GF-D8 (cell line): Measurements from ENCODE around the gene ENTPD6.
A peak's percentile ranks its signal among the peaks of the same experiment; 100 is the strongest.

Experiments
- DNase-seq: peaks from one replicate; lab custom pipeline; 2025; lab: John Stamatoyannopoulos, UW

ENTPD6 gene

GRCh38 chr20:25242231-25242630 lies 46.7 kb downstream of the ENTPD6 start:
- no peak for DNase-seq

- no peak for DNase-seq
These were observed 48.0 kb downstream of the ENTPD6 start for GRCh38 chr20:25243416-25243979.

GRCh38 chr20:25244976-25245375 lies 49.5 kb downstream of the ENTPD6 start:
- no peak for DNase-seq

GRCh38 chr20:25245461-25245860 lies 49.9 kb downstream of the ENTPD6 start:
- no peak for DNase-seq

GRCh38 chr20:25246182-25246999 lies 50.9 kb downstream of the ENTPD6 start:
- peak; percentile 4 for DNase-seq

GRCh38 chr20:25247000-25247517 lies 51.5 kb downstream of the ENTPD6 start:
- peak; percentile 4 for DNase-seq

GRCh38 chr20:25247518-25247955 lies 52.0 kb downstream of the ENTPD6 start:
- DNase-seq: no peak

GRCh38 chr20:25247956-25248785 lies 52.7 kb downstream of the ENTPD6 start, which contains the start of gene PYGB:
PYGB (plus strand) TSS chr20:25248085; CDS start chr20:25248179, 94 bp downstream.
- peak; percentile 70 for DNase-seq

- DNase-seq: no peak
These were observed 53.3 kb downstream of the ENTPD6 start for GRCh38 chr20:25248786-25249172.

GRCh38 chr20:25249198-25249931 lies 53.9 kb downstream of the ENTPD6 start:
- DNase-seq: no peak

GRCh38 chr20:25250508-25250907 lies 55.0 kb downstream of the ENTPD6 start:
- DNase-seq: no peak

- DNase-seq: no peak
These were observed 55.5 kb downstream of the ENTPD6 start for GRCh38 chr20:25251019-25251418.

- DNase-seq: no peak
These were observed 56.0 kb downstream of the ENTPD6 start for GRCh38 chr20:25251558-25251957.

GRCh38 chr20:25252230-25252651 lies 56.7 kb downstream of the ENTPD6 start:
- DNase-seq: no peak

- peak; percentile 5 for DNase-seq
These were observed 57.3 kb downstream of the ENTPD6 start for GRCh38 chr20:25252686-25253421.

- no peak for DNase-seq
These were observed 58.2 kb downstream of the ENTPD6 start for GRCh38 chr20:25253606-25254275.

GRCh38 chr20:25254571-25254970 lies 59.1 kb downstream of the ENTPD6 start:
- no peak for DNase-seq

GRCh38 chr20:25254986-25255680 lies 59.6 kb downstream of the ENTPD6 start:
- no peak for DNase-seq

GRCh38 chr20:25256226-25256859 lies 60.8 kb downstream of the ENTPD6 start:
- DNase-seq: no peak
